GM19328 (cell line): ENCODE measurements around the gene L3MBTL4.
"Not testable (repeated sequence)": the region's sequence is repeated elsewhere in the genome, so short reads cannot be mapped to it uniquely, and the experiment has no call there.

Experiments
- ATAC-seq: cut with Tn5 transposase; IDR thresholded peaks from one replicate; pipeline ENCODE4 v1.9.1; 2021; ENCODE audit warnings: mild to moderate bottlenecking, moderate library complexity; ENCODE audit not compliant: unreplicated experiment

Gene L3MBTL4

DNA sequence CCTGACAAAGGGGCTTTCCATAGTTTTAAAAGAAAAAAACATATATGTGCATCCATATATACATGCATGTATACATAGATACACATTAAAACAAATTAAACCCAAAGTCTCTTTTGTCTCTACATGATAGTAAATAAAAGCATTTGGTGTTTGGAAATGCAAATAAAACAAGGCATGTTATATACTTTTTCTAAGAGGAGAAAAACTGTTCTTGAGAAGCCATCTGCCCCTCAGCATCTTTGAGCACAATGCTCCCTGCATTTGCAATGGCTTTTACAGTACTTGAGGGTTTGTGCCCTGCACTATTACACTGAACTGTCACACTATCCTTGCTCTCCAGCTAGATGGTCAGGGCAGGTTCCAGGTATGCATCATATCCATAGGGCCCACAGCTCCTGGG is 210.2 kb downstream of the L3MBTL4 start:
- no peak for ATAC-seq

DNA sequence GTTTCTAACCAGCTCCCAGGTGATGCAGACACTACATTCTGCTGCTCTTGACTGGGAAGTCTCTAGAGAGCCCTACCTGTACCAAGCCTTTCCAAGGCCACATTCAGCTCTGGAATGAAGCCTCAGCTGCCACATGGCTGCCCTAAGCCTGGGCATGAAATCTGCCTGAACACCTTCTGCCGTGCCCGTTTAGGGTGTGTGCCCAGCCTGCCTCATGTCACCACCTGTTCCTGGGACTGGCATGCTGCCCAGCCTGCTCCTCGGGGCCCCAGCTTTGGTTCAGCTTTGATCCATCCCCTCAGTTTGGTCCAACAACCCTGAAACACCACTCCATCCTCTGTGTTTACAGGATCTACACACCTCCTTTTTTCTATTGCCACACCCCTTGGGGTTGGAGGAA is 210.9 kb downstream of the L3MBTL4 start:
- no peak for ATAC-seq

DNA sequence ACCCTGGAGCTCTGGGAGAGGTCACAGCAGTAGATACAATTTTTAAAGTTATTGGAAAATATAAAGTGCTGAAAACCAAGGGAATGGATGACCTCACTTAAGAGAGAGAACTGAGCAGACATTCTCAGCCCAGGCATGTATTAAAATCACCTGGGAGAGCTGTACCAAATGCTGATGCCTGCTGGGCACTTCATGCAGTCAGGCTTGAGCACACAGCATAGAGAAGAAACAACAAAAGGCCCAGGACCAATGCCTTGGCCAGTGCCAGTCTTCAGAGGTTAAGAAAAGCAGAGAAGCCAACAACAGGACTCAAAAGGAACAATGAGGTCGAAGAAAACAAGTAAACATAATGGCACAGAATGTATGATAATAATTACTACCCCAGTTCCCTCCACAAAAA is 211.8 kb downstream of the L3MBTL4 start:
- no peak for ATAC-seq

GRCh38 chr18:6200204-6200774 is 214.4 kb downstream of the L3MBTL4 start:
- ATAC-seq, result no peak

DNA sequence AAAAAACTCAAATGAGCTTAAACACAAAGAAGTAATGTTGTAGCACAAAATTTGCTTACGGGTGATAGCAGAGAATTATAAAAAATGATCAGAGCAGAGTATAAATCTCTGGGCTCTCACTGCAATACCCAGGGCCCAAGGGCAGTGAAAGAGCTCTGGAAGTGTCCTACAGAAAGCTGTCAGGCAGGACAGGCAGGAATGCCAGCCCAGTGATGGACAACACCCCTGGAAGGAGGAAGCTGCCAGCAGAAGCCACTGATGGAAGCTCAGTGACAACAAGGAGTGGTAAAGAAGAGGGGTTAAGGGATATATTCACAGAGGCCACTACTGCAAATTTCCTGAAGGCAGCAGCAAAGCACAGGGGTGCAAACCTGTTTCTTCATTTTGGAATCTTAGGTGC is 214.9 kb downstream of the L3MBTL4 start:
- no peak for ATAC-seq

DNA sequence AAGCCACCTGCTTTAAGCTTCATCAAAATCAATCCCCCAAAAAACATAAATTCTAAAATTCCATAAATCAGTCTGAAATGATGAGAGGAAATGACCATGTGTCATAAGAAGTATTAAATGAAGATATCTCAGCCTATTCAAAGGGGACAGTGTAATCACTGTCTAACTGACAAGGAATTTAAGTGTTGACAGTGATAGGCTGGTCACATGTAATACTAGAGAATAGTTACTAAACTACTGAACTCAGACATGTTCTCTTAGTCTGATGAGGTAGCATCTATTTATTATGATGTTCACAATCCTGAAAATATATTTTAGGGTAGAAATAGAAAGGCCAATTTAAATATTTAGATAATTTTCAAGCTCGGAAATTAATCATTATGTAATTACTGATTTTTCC is 216.1 kb downstream of the L3MBTL4 start:
- ATAC-seq, result no peak

- no peak for ATAC-seq
Observed at GRCh38 chr18:6194640-6195039, 220.1 kb downstream of the L3MBTL4 start.

GRCh38 chr18:6185782-6186181 is 228.9 kb downstream of the L3MBTL4 start:
- not testable (repeated sequence) for ATAC-seq

DNA sequence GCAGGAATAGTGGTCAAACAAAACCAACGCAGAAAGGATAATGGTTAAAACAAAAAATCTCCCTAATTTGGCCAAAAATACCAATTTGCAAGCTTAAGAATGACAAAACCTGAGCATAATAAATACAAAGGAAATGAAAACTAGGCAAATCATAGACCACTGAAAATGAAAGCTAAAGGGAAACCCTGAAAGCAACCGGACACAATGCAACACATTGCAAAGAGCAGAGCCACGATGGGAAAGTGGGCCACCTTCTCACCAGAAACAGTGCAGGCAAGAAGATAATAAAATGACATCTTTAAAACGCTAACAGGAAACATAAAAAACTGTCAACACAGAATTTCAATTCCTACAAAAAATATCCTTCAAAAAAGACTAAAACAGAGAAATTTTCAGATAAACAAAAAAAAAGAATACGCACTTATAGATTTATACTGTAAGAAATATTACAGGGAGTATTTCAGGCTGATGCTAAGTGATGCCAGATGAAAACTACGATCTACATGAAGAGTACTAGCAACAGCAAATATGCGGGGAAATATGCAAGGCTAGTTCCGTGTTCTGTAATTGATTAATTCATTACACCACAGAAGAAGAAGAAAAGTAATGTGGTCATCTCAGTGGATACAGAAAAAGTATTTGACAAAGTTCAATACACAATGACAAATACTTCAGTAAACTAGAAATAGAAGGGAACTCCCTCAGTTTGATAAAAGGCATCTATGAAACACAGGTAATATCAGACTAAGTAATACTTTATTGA is 239.5 kb downstream of the L3MBTL4 start:
- no peak for ATAC-seq

- ATAC-seq, result no peak
Observed at GRCh38 chr18:6170604-6171003, 244.1 kb downstream of the L3MBTL4 start.

GRCh38 chr18:6161549-6161948 is 253.2 kb downstream of the L3MBTL4 start:
- ATAC-seq, result no peak

DNA sequence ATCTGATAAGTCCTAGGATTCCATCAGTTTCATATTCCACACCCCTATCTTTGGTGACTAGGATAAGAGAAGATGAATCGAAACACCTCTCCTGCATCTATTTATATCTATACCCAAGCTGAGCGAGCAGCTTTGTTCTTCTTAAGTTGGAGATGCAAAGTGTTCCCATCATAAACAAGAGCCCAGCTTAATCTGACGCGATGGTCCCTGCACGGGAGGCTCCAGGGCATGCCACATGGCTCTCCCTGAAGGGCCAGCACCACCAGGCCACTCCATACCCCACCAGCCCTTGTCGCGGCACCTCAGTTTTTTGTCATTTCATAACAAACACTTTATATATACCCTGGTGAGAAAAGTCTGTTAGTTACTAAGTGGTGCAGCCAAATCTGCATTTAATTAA is 255.3 kb downstream of the L3MBTL4 start:
- ATAC-seq, result no peak

DNA sequence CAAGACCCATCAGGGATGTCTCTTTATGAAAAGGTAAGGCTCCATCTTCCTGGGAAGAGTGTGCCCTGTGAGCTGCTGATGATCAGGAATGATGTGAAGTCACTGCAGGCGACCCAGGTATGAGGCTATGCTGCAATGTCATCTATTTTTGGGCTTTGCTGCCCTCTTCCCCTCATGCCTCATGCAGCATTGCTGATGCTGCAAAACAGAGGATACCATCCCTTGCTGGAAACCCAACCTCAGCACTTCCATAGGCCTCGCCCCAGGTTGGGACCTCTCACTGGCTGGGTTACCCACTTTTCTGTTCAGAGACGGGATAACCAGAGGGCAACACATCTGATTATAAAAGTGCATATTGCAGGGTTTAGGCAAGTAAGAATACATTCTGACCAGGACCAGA is 255.8 kb downstream of the L3MBTL4 start:
- ATAC-seq, result no peak

DNA sequence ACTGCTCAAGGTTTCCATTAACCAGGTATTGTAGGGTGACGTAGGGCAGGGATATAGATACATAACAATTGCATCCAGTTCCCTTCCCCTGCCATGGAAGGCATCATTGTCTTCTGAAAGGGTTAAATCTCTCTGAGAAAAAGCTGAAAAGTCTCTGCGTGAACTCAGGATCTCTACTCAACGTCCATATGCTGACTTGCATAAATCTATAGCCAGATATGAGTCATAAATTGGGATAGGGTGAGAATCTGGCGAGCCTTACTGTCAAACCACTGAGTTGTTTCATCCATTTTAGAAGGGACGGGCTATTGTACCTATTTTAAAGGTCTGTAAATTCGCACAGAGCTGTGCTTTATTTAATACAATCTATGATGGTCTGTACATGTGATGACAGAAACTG is 258.3 kb downstream of the L3MBTL4 start:
- no peak for ATAC-seq

- ATAC-seq, result no peak
Observed at GRCh38 chr18:6155707-6156106, 259.0 kb downstream of the L3MBTL4 start.

GRCh38 chr18:6150430-6150829 is 264.3 kb downstream of the L3MBTL4 start:
- ATAC-seq, result no peak

GRCh38 chr18:6146307-6146661 is 268.4 kb downstream of the L3MBTL4 start:
- no peak for ATAC-seq

- no peak for ATAC-seq
Observed at GRCh38 chr18:6145645-6146306, 268.9 kb downstream of the L3MBTL4 start.

DNA sequence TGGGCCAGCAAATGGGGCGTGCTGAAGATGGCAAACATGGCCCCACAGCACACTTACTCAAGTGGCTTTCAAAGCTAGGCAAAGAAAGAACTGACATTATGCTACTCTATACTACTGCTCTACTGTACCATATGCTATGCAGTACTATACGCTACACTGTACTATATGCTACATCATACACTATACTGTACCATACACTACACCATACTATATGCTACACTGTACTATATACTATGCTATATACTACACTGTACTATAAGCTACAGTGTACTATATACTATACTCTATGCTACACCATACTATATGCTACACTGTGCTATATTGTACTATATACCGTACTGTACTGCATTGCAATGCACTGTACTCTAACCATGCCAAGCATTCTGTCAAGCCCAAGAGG is 275.7 kb downstream of the L3MBTL4 start:
- no peak for ATAC-seq

GRCh38 chr18:6135901-6136300 is 278.8 kb downstream of the L3MBTL4 start:
- ATAC-seq, result not testable (repeated sequence)

- not testable (repeated sequence) for ATAC-seq
Observed at GRCh38 chr18:6135029-6135428, 279.7 kb downstream of the L3MBTL4 start.

GRCh38 chr18:6132751-6133368 is 281.9 kb downstream of the L3MBTL4 start:
- ATAC-seq, result no peak
